ENCODE results near the gene SLIT3. TPM values are rescaled to one million over a fixed set of nuclear protein-coding genes. Genes with fewer than 3 reads are reported as not detected.
A peak's percentile ranks its signal among the peaks of the same experiment; 100 is the strongest.

The SLIT3 gene
- total RNA-seq, 4 donors from 2014 or later = 10.8 to 30.8 (median 18.4) TPM

DNA sequence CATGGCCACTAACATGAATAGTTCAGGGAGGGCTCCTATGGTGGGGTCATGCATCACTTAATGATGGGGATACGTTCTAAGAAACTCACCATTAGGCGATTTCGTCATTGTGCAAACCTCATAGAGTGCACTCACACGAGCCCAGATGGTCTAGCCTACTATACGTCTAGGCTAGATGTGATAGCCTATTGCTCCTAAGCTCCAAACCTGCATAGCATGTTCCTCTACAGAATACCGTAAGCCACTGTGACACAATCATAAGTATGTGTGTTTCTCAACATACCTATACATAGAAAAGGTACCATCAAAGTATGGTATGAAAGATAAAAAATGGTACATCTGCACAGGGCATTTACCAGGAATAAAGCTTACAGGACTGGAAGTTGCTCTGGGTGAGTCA is 6.3 kb downstream of the SLIT3 start:
- DNase-seq (ENCODE audit: low spot score in 2 of 2) = no peak
- Histone ChIP-seq H3K4me3 (no peak overlapping the region), H3K36me3 (no peaks in the 10 kb centered on the region), H3K4me1 (peaks cover 28% of the 10 kb centered on the region), H3K9me3 (no peaks in the 10 kb centered on the region), H3K27ac (no peak overlapping the region), H3K27me3 (peaks cover 14% of the 10 kb centered on the region)
- TF ChIP-seq, protein P1, sequence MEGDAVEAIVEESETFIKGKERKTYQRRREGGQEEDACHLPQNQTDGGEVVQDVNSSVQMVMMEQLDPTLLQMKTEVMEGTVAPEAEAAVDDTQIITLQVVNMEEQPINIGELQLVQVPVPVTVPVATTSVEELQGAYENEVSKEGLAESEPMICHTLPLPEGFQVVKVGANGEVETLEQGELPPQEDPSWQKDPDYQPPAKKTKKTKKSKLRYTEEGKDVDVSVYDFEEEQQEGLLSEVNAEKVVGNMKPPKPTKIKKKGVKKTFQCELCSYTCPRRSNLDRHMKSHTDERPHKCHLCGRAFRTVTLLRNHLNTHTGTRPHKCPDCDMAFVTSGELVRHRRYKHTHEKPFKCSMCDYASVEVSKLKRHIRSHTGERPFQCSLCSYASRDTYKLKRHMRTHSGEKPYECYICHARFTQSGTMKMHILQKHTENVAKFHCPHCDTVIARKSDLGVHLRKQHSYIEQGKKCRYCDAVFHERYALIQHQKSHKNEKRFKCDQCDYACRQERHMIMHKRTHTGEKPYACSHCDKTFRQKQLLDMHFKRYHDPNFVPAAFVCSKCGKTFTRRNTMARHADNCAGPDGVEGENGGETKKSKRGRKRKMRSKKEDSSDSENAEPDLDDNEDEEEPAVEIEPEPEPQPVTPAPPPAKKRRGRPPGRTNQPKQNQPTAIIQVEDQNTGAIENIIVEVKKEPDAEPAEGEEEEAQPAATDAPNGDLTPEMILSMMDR (IDR thresholded peaks at IDR 0.05) = no peak
- TF ChIP-seq EP300 (IDR thresholded peaks at IDR 0.05) (no peak), POLR2AphosphoS5 (IDR thresholded peaks at IDR 0.05) (no peak), POLR2A (IDR thresholded peaks at IDR 0.05) (no peak)
- WGBS = 88% methylated on average over 6 of the region's 6 CpGs

DNA sequence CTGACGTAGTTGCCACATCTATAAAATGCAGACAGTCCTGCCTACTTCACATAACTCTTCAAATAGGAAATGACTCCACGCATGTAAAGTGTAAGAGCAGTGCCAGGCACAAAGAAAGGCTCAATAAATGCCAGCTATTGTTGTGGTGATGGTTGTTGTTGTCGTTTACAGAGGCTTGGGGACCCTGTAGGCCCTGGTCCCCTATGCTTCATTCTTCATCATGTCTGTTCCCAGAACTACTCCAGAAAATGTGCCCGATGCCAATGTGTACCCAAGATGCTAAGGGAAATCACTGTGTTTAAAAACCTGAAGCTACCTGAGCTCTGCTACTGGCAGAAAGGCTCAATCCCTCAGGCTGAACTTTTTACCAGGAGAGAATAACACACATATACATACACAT is 9.1 kb downstream of the SLIT3 start:
- Histone ChIP-seq H3K27ac (no peak overlapping the region), H3K4me3 (no peak overlapping the region), H3K36me3 (no peaks in the 10 kb centered on the region), H3K27me3 (no peaks in the 10 kb centered on the region), H3K9me3 (no peaks in the 10 kb centered on the region), H3K4me1 (peaks cover 35% of the 10 kb centered on the region)
- WGBS = 81% methylated on average over 4 of the region's 4 CpGs
- DNase-seq (ENCODE audit: low spot score in 2 of 2) = no peak
- TF ChIP-seq EP300 (IDR thresholded peaks at IDR 0.05) = no peak
- no peak for TF ChIP-seq POLR2AphosphoS5 (IDR thresholded peaks at IDR 0.05)

DNA sequence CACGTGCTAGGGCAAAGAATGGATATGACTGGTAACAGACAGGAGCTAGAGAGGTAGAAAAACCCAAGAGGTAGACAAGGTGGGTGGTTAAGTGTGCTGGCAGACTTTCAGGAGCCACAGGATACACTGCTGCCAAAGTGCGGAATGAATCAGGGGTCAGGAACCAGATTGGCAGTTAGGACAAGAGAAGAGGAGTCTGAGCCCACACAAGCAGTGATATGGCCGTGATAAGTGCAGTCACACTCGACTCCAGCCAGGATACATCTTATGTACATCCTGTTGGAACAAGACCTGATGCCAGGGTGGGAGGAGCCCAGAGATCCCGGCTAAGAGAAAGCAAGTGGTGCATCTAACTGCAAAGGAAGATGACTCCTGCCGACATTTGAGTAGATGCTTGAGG is 10.0 kb downstream of the SLIT3 start:
- WGBS = 40% methylated on average over 6 of the region's 6 CpGs
- H3K9me3 ChIP-seq = no peaks in the 10 kb centered on the region
- no peak overlapping the region for H3K27ac ChIP-seq
- no peaks in the 10 kb centered on the region for H3K27me3 ChIP-seq
- DNase-seq (ENCODE audit: low spot score in 2 of 2) = no peak
- no peaks in the 10 kb centered on the region for H3K36me3 ChIP-seq
- TF ChIP-seq POLR2A (IDR thresholded peaks at IDR 0.05) = no peak
- no peak for TF ChIP-seq EP300 (IDR thresholded peaks at IDR 0.05)
- TF ChIP-seq, protein P1 (IDR thresholded peaks at IDR 0.05) = no peak
- TF ChIP-seq POLR2AphosphoS5 (IDR thresholded peaks at IDR 0.05) = no peak
- H3K4me3 ChIP-seq = no peak overlapping the region
- peaks cover 34% of the 10 kb centered on the region for H3K4me1 ChIP-seq

DNA sequence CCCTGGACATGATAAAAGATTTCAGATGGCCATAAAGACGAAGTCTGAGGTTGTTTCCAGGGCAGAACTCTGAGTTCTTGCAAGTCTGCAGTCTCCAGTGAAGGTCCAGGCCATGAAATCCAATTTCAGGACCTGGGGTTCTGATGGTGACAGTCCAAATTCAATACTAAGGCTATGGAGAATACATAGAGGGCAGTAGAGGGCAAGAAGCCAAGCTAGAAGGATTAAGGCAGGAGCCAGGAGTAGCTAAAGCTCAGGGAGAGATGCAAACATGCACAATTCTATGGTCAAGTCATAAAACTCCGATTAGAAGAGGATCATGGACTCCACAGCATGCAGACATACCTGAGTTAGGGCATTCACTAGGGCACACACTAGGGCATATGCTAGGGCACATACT is 11.4 kb downstream of the SLIT3 start:
- WGBS = 76% methylated on average over 2 of the region's 2 CpGs
- no peak overlapping the region for H3K4me3 ChIP-seq

DNA sequence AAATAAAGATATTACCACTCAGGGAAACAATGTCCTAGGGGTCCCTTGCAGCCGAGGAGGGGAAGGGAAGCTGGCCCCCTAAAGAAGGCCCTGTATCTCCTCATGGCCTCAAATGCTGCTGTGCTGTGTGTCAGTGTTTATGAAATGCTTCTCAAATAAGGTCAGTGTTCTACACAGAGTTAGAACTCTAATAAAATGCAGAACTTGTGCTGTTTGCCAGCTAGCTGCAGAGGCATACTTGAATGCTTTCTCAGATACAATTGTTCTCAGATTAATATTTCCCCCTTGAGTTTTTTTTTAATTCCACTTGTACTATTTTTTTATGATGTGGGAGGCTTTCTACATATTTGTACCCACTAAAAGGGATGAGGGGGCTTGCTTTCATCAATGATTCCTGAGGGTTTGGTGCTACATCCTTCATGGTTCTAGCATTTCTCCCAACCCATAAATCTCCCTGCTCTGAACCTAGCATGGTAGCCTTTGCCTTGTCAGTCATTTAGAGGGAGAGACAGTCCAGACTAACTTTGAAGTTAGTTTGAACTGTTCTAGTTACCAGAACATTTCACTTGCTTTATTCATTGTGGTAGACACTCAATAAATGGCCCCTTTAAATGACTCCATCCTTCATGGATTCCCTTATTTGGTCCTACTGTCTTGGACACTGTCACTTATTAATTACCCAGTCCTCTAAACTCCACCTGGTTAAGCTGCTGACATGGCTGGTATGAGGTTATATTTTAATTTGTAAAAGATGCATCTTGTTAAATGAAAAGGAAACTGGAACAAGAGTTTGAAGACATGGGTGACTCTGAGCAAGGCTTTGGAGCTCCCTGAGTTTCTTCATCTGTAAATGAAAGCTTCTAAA is 12.6 kb downstream of the SLIT3 start:
- no peak for DNase-seq (ENCODE audit: low spot score in 2 of 2)
- Histone ChIP-seq H3K36me3 (no peaks in the 10 kb centered on the region), H3K27ac (peak overlapping the region; percentile 65), H3K4me1 (peaks cover 34% of the 10 kb centered on the region), H3K4me3 (no peak overlapping the region), H3K9me3 (no peaks in the 10 kb centered on the region), H3K27me3 (no peaks in the 10 kb centered on the region)
- WGBS = 45% methylated on average over 1 of the region's 1 CpG
- TF ChIP-seq, protein P1 (IDR thresholded peaks at IDR 0.05) = no peak
- no peak for TF ChIP-seq POLR2A (IDR thresholded peaks at IDR 0.05)
- TF ChIP-seq EP300 (IDR thresholded peaks at IDR 0.05) = no peak
- no peak for TF ChIP-seq POLR2AphosphoS5 (IDR thresholded peaks at IDR 0.05)

More for the DNA sequence above, 11.4 kb downstream of the SLIT3 start:
- Histone ChIP-seq H3K36me3 (no peaks in the 10 kb centered on the region), H3K4me1 (peaks cover 34% of the 10 kb centered on the region), H3K27me3 (no peaks in the 10 kb centered on the region), H3K27ac (no peak overlapping the region), H3K9me3 (no peaks in the 10 kb centered on the region)
- no peak for TF ChIP-seq POLR2AphosphoS5 (IDR thresholded peaks at IDR 0.05)
- no peak for TF ChIP-seq EP300 (IDR thresholded peaks at IDR 0.05)
- TF ChIP-seq, protein P1 (IDR thresholded peaks at IDR 0.05) = no peak
- no peak for DNase-seq (ENCODE audit: low spot score in 2 of 2)

Data from suprapubic skin (tissue), 4 donors.